GM18499 (cell line): Measurements from ENCODE around the gene MYBBP1A.
"Not testable (repeated sequence)": the region's sequence is repeated elsewhere in the genome, so short reads cannot be mapped to it uniquely, and the experiment has no call there.

Experiments
- ATAC-seq: cut with Tn5 transposase; IDR thresholded peaks from one replicate; pipeline ENCODE4 v1.9.1; 2021; ENCODE audit warnings: moderate number of reproducible peaks; ENCODE audit not compliant: insufficient read depth, unreplicated experiment

Gene MYBBP1A

GRCh38 chr17:4554997-4555799 is at the start of gene MYBBP1A:
TSS of gene MYBBP1A (minus strand) at chr17:4555384. CDS start at chr17:4555324, 60 bp downstream.
- peak; percentile 76 for ATAC-seq

- not testable (repeated sequence) for ATAC-seq
Observed at GRCh38 chr17:4604736-4605135, 49.6 kb upstream of the MYBBP1A start.

GRCh38 chr17:4604111-4604644 is 49.0 kb upstream of the MYBBP1A start:
- ATAC-seq = no peak

GRCh38 chr17:4602041-4602440 is 46.9 kb upstream of the MYBBP1A start:
- no peak for ATAC-seq

- ATAC-seq = no peak
Observed at GRCh38 chr17:4601326-4601725, 46.1 kb upstream of the MYBBP1A start.

GRCh38 chr17:4600563-4600962 is 45.4 kb upstream of the MYBBP1A start:
- no peak for ATAC-seq

GRCh38 chr17:4599505-4600281 is 44.5 kb upstream of the MYBBP1A start:
- no peak for ATAC-seq

- ATAC-seq = no peak
Observed at GRCh38 chr17:4598776-4599504, 43.8 kb upstream of the MYBBP1A start.

- no peak for ATAC-seq
Observed at GRCh38 chr17:4597975-4598374, 42.8 kb upstream of the MYBBP1A start.

- ATAC-seq = no peak
Observed at GRCh38 chr17:4596636-4597380, 41.6 kb upstream of the MYBBP1A start.

- not testable (repeated sequence) for ATAC-seq
Observed at GRCh38 chr17:4595685-4596342, 40.6 kb upstream of the MYBBP1A start.

- ATAC-seq = no peak
Observed at GRCh38 chr17:4594931-4595684, 39.9 kb upstream of the MYBBP1A start.

GRCh38 chr17:4594406-4594805 is 39.2 kb upstream of the MYBBP1A start:
- no peak for ATAC-seq

GRCh38 chr17:4593021-4593421 is 37.8 kb upstream of the MYBBP1A start:
- ATAC-seq = no peak

GRCh38 chr17:4592240-4593005 is 37.2 kb upstream of the MYBBP1A start:
- ATAC-seq = no peak

- ATAC-seq = no peak
Observed at GRCh38 chr17:4591529-4591928, 36.3 kb upstream of the MYBBP1A start.

- ATAC-seq = no peak
Observed at GRCh38 chr17:4590981-4591453, 35.8 kb upstream of the MYBBP1A start.

- ATAC-seq = not testable (repeated sequence)
Observed at GRCh38 chr17:4590042-4590441, 34.9 kb upstream of the MYBBP1A start.
